Loucy (cell line): ENCODE data around the gene LIMS1.

ENCODE experiments used
- H2AFZ ChIP-seq: fragments of 200-600 bp; sonication (generic); 2 replicates; pipeline ENCODE4 v1.6.0; 2016; ENCODE audit warnings: antibody characterized with exemption, mild to moderate bottlenecking, low read length, moderate library complexity
- H3F3A ChIP-seq: fragments of 200-600 bp; 2 replicates; pipeline ENCODE4 v1.6.0; 2016; ENCODE audit warnings: antibody characterized with exemption, low read depth, mild to moderate bottlenecking
- H3K27me3 ChIP-seq: fragments of 200-600 bp; sonication (generic); 2 replicates; pipeline ENCODE4 v1.6.1; 2014; ENCODE audit warnings: low read length, mild to moderate bottlenecking; ENCODE audit not compliant: insufficient read depth, poor library complexity, severe bottlenecking
- H3K36me3 ChIP-seq: fragments of 200-600 bp; sonication (generic); 2 replicates; pipeline ENCODE4 v1.6.1; 2016; ENCODE audit warnings: low read length; ENCODE audit not compliant: insufficient read depth
- H3K4me1 ChIP-seq: fragments of 200-600 bp; sonication (generic); 2 replicates; pipeline ENCODE4 v1.5.1; 2014; ENCODE audit warnings: low read length, mild to moderate bottlenecking; ENCODE audit not compliant: insufficient read depth, poor library complexity, severe bottlenecking
- H3K4me2 ChIP-seq: fragments of 200-600 bp; sonication (generic); 2 replicates; pipeline ENCODE4 v1.6.0; 2014; ENCODE audit warnings: antibody characterized with exemption, low read length, low read depth, mild to moderate bottlenecking; ENCODE audit not compliant: poor library complexity, severe bottlenecking
- H3K4me3 ChIP-seq: fragments of 200-600 bp; sonication (generic); 2 replicates; pipeline ENCODE4 v1.5.1; 2014; ENCODE audit warnings: low read length, mild to moderate bottlenecking, mixed read lengths; ENCODE audit not compliant: poor library complexity, severe bottlenecking
- H3K79me2 ChIP-seq: fragments of 200-600 bp; sonication (generic); 2 replicates; pipeline ENCODE4 v1.6.1; 2014; ENCODE audit warnings: low read length; ENCODE audit not compliant: insufficient read depth
- H3K9ac ChIP-seq: fragments of 200-600 bp; sonication (generic); 2 replicates; pipeline ENCODE4 v1.6.0; 2014; ENCODE audit warnings: mild to moderate bottlenecking, low read depth, low read length, moderate library complexity; ENCODE audit not compliant: poor library complexity, severe bottlenecking
- H3K9me2 ChIP-seq: fragments of 200-600 bp; sonication (generic); replicated peaks from 2 replicates; pipeline ENCODE4 v1.6.1; 2016; ENCODE audit warnings: low read depth, low read length, mixed read lengths
- H3K9me3 ChIP-seq: fragments of 200-600 bp; sonication (generic); 2 replicates; pipeline ENCODE4 v1.6.1; 2014; ENCODE audit warnings: mild to moderate bottlenecking, antibody characterized with exemption, low read length, low read depth; ENCODE audit not compliant: insufficient read depth
- H4K20me1 ChIP-seq: fragments of 200-600 bp; sonication (generic); 2 replicates; pipeline ENCODE4 v1.6.0; 2014; ENCODE audit warnings: antibody characterized with exemption, low read length, mild to moderate bottlenecking; ENCODE audit not compliant: insufficient read depth, poor library complexity, severe bottlenecking
- EZH2phosphoT487 ChIP-seq: fragments of 200-600 bp; IDR thresholded peaks from 2 replicates; pipeline ENCODE4 v1.6.1; 2018; ENCODE audit warnings: antibody characterized with exemption, mild to moderate bottlenecking, moderate library complexity, borderline replicate concordance
- TF ChIP-seq, protein P1 (sequence below): fragments of 200-600 bp; sonication (generic); conservative IDR thresholded peaks from 2 replicates; pipeline ENCODE4 v1.5.1; 2014; ENCODE audit warnings: mild to moderate bottlenecking, antibody characterized with exemption, low read length

The LIMS1 gene

DNA sequence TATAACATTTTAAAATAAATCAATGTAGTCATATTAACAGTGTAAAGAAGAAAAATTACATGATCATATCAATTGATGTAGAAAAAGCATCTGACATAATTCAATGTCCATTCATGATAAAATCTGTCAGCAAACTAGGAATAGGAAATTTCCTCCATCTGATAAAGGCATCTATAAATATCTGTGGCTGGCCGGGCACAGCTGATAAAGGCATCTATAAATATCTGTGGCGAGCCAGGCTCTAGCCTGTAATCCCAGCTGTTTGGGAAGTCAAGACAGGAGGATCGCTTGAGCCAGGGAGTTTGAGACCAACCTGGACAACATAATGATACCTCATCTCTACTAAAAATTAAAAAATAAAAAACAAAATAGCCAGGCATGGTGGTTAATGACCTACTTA is 166.9 kb downstream of the LIMS1 start:
- Histone ChIP-seq H3K79me2 (no peaks in the 10 kb centered on the region), H3K9me2 (no peaks in the 10 kb centered on the region), H2AFZ (no peak overlapping the region), H3K27me3 (no peaks in the 10 kb centered on the region), H3F3A (no peaks in the 10 kb centered on the region), H3K4me2 (no peak overlapping the region), H4K20me1 (no peaks in the 10 kb centered on the region), H3K9ac (no peak overlapping the region), H3K4me1 (no peaks in the 10 kb centered on the region), H3K4me3 (no peak overlapping the region), H3K9me3 (no peaks in the 10 kb centered on the region; the same call in 1 of the 2 replicates), H3K36me3 (no peaks in the 10 kb centered on the region)
- TF ChIP-seq EZH2phosphoT487: no peak
- TF ChIP-seq, protein P1, sequence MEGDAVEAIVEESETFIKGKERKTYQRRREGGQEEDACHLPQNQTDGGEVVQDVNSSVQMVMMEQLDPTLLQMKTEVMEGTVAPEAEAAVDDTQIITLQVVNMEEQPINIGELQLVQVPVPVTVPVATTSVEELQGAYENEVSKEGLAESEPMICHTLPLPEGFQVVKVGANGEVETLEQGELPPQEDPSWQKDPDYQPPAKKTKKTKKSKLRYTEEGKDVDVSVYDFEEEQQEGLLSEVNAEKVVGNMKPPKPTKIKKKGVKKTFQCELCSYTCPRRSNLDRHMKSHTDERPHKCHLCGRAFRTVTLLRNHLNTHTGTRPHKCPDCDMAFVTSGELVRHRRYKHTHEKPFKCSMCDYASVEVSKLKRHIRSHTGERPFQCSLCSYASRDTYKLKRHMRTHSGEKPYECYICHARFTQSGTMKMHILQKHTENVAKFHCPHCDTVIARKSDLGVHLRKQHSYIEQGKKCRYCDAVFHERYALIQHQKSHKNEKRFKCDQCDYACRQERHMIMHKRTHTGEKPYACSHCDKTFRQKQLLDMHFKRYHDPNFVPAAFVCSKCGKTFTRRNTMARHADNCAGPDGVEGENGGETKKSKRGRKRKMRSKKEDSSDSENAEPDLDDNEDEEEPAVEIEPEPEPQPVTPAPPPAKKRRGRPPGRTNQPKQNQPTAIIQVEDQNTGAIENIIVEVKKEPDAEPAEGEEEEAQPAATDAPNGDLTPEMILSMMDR: no peak

DNA sequence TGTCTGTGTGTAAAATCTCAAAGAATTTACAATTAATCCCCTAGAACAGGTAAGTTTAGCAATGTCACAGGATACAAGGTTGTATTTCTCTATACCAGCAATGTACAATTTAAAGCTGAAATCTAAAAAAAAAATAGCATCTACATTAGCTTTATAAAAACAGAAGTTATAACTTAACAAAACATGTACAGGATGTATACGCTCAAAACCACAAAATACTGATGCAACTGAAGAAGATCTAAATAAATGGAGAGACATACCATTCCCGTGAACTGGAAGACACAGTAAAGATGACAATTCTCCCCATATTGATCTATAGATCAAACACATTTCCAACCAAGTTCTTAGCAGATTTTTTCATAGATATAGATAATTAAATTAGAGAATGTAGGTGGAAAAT is 167.5 kb downstream of the LIMS1 start:
- Histone ChIP-seq H3K4me1 (no peaks in the 10 kb centered on the region), H3K79me2 (no peaks in the 10 kb centered on the region), H3K9me2 (no peaks in the 10 kb centered on the region), H3K9me3 (no peaks in the 10 kb centered on the region; the same call in 1 of the 2 replicates), H3K4me2 (no peak overlapping the region), H3F3A (no peaks in the 10 kb centered on the region), H4K20me1 (no peaks in the 10 kb centered on the region), H3K36me3 (no peaks in the 10 kb centered on the region), H3K4me3 (no peak overlapping the region), H3K27me3 (no peaks in the 10 kb centered on the region), H2AFZ (no peak overlapping the region), H3K9ac (no peak overlapping the region)
- TF ChIP-seq EZH2phosphoT487: no peak
- TF ChIP-seq, protein P1: no peak

DNA sequence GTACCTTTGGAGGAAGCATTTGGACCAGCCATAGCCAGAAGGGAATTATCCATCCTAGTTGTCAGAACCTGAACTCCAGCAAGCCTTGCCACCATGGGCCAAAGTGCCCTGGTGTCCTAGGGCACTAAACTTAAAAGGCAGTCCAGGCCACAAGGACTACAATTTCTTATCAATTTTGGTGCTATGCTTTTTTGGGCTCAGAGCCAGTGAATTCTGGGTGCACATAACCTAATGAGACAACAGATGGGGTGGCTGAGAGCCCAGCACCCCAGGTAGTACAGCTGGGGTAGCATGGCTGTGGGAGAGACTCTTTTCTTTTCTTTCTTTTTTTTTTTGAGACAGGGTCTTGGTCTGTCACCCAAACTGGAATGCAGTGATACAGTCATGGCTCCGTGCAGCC is 170.6 kb downstream of the LIMS1 start:
- Histone ChIP-seq H2AFZ (no peak overlapping the region), H3K9ac (no peak overlapping the region), H3K9me3 (no peaks in the 10 kb centered on the region; the same call in 1 of the 2 replicates), H3K9me2 (no peaks in the 10 kb centered on the region), H3F3A (no peaks in the 10 kb centered on the region), H4K20me1 (no peaks in the 10 kb centered on the region), H3K4me2 (no peak overlapping the region), H3K79me2 (no peaks in the 10 kb centered on the region), H3K36me3 (no peaks in the 10 kb centered on the region), H3K27me3 (no peaks in the 10 kb centered on the region), H3K4me3 (no peak overlapping the region), H3K4me1 (no peaks in the 10 kb centered on the region)
- TF ChIP-seq, protein P1: no peak
- no peak for TF ChIP-seq EZH2phosphoT487
